ENCODE results near the gene WDSUB1.

The WDSUB1 gene

GRCh38 chr2:159285929-159286708 lies at the start of gene WDSUB1:
Gene WDSUB1 (minus strand): TSS chr2:159286703. CDS start chr2:159283069, 3,634 bp downstream.
- peak; percentile 34 for DNase-seq

DNA sequence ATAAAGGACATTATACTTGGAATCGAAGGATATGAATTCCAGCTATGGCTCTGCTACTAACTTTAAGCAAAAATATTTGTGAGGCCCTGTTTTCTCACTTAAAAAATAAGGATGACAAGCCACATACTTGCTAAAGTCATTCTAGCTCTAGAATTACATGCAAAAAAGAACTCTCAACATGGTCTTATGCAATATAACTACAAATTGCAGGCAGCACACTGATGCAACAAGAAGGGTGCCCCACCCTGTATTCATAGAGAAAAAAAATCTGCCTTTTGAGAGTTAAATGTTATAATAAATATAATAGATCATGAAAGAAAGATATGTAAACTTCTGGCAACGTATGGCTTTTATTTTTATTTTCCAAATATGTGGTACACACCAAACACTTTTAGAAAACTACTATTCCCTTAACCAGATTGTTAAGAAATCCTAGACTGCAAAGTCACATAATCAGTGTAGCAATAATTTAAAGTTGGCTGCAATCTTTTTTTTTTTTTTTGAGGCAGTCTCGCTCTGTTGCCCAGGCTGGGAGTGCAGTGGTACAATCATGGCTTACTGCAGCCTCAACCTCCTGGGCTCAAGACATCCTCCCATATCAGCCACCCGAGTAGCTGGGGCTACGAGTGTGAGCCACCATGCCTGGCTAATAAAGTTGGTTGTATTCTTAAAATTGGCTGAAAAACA lies 40.2 kb upstream of the WDSUB1 start:
- peak; percentile 65 for DNase-seq

DNA sequence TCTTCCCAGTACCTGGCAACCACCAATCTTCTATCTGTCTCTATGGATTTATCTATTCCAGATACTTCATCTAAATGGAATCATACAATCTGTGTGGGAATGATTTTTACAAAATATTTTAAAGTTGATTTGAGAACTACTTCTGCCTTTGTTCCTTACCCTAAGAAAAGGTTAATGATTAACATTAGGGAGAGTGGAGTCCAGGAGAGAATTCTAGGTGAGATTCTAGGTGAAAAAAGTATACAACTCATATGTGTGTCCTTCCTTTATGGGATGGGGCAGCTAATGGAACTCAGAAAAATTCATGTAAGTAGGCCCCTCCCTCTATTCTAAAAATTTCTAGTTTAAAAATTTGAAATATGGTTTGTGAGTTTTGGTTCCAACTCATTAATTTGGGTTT lies 35.9 kb upstream of the WDSUB1 start:
- no peak for DNase-seq

DNA sequence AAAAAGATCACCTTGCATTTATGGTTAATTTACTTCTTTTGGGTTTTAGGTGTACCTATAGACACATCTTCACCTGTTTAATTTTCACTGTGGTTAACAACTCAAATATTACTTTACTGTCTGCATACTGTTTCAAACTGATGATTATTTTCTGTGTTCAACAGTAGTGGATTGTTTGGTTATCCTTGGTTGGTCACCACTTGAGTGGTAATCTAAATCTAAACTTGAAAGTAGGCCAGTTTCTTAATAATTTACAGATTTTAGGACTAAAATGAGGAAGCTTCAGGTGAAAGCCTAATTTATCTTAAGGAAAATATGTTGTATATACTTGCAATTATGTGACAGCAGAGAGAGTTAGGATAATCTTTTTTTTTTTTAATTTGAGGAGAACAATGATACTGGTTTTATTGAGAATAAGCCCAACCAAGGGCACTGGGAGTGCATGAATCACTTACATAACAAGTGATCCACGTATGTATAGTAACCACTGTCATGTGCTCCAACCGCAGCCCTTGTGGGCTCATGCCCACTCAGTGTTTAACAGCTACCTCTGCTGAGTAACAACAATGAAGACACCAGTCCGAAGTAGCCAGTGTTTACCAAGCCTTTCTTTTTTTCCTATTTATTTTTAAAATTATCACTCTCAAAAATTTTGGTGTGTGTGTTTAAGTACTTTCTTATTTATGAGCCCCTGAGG lies 31.0 kb upstream of the WDSUB1 start:
- no peak for DNase-seq

DNA sequence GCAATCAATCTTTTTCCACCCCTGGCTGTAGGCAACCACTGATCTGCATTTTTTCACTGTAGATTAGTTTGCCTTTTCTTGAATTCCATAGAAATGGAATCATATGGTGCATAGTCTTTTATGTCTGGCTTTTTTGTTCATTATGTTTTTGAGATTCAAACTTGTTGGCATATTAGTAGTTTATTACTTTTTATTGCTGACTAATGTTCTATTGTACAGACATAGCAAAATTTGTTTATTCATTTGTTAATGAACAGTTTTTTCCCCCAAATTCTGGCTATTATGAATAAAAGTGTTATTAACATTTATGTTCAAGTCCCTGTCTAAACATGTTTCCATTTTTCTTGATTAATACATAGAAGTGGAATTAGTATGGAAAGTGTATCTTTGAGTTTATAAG lies 21.4 kb upstream of the WDSUB1 start:
- DNase-seq = peak; percentile 7

DNA sequence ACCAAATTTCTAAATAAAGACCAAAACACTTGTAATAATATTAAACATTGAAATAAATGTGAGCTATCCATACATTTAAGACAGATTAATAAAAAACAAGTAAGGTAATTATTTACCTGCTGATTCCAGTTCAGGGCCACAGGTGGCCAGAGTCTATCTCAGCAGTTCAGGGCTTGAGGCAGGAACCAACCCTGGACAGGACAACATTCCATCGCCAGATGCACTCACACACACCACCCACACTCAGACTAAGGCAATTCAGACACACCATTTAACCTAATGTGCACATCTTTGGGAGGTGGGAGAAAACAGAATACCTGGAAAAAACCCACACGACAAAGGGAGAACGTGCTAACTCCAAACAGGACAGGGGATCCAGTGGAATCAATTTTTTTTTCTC lies 14.1 kb upstream of the WDSUB1 start:
- no peak for DNase-seq

DNA sequence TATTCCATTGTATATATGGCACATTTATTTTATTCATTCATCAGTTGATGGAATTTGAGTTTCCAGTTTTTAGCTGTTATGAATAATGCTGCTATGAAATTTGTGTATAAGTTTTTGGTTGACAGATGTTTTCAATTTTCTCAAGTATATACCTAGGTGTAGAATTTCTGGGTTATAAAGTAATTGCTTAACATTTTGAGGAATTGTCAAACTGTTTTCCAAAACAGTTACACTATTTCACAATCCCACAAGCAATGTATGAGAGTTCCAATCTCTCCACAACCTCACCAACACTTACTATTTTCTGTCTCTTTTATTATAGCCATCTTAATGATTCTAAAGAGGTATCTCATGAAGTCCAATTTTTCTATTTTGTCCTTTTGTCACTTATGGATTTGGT lies 12.5 kb upstream of the WDSUB1 start:
- no peak for DNase-seq

GRCh38 chr2:159297042-159297707 lies 10.7 kb upstream of the WDSUB1 start:
- no peak for DNase-seq

- DNase-seq = no peak
Observed at GRCh38 chr2:159292157-159292556, 5.7 kb upstream of the WDSUB1 start.

DNA sequence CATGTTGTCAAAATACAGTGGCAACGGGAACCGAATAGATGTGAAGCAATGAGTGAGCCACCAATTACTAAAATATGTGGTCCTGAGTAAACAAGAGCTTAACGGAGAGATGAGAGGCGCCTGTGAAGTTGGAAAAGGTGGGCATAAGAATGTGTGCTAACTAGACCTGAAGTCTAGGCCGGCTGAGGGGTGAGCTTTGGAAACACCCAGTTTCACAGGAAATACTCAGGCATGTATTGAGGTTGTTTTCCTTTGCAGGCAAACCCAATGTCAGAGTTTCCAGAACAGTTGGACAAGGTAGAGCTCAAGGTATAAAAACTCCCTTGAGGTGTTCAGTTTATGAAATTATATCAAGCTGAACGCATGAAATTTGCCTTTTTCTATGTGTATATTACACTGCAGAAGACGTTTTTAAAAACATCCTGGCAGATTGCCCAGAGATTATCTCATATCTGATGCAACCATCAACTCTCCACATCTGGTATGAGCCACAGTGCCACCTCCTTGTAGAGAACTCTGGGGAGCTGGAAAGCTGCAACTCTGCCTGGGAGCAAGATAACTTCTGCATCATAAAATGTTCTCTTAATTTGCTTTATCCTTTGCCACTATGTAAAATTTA lies 3.9 kb upstream of the WDSUB1 start:
- DNase-seq = peak; percentile 92

- no peak for DNase-seq
Observed at GRCh38 chr2:159287733-159288132, 1.2 kb upstream of the WDSUB1 start.

GRCh38 chr2:159286709-159287441 lies 372 bp upstream of the WDSUB1 start:
- DNase-seq = peak; percentile 95

DNA sequence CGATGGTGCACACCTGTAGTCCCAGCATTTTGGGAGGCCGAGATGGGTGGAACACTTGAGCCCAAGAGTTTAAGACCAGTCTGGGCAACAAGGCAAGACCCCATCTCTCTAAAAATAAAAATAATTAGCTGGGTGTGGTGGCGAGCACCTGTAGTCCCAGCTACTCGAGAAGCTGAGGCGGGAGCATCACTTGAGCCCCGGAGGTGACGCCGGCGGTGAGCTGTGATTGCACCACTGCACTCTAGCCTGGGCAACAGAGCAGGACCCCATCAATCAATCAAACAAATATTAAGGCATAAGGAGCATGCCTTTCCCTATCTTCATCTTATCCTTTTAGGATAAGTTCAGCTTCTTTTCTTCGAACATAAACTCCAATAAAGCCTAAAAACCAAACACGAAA lies 1.1 kb downstream of the WDSUB1 start:
- DNase-seq = no peak

DNA sequence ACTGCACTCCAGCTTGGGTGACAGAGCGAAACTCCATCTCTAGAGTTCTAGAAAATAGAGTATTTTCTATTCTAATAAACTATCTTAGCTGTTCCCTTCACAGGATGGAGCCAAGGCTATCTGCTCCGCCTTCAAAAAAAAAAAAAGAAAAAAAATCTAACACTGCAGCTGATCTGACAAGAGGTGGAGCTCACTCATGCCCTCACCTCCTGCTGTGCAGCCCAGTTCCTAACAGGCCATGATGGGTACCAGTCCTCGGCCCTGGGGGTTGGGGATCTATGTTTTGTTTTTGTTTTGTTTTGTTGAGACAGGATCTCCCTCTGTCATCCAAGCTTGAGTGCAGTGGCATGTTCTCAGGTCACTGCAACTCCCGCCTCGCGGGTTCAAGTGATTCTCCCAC lies 3.0 kb downstream of the WDSUB1 start:
- no peak for DNase-seq

GRCh38 chr2:159281002-159281401 lies 5.5 kb downstream of the WDSUB1 start:
- DNase-seq = no peak

DNA sequence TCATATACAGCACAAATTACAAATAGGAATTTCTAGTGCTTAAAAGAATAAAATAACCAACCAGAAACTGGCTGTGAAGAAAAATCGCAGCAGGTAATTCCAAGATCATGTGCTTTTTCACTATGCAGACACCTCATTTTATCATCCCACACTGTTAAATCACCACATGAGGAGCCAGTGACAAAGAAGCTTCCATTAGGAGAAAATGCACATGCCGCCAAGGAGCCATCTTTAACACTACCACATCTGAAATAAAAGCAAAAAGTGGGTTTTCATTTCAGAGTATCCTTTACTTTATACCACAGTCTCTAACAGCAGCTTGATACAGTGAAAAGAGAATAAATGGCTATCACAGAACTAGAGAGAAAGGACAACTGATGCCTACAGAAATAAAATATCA lies 6.8 kb downstream of the WDSUB1 start:
- DNase-seq = no peak

DNA sequence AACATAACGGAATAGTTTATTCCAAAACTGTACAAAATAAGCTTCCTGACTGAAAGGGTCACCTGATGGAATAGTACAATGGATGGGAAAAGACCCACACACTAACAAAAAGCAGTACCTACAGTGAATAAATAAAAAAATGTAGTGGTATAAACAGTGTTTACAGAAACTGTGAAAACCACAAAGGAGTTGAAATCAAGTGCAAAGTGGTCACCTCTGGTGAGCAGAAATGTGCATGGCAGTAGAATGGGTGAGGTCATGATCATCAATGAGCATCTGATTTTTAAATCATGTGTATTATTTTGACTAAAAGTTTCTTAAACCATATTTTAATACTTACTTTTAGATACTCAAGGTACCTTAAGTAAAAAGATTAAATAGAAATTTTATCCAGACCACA lies 11.4 kb downstream of the WDSUB1 start:
- no peak for DNase-seq

DNA sequence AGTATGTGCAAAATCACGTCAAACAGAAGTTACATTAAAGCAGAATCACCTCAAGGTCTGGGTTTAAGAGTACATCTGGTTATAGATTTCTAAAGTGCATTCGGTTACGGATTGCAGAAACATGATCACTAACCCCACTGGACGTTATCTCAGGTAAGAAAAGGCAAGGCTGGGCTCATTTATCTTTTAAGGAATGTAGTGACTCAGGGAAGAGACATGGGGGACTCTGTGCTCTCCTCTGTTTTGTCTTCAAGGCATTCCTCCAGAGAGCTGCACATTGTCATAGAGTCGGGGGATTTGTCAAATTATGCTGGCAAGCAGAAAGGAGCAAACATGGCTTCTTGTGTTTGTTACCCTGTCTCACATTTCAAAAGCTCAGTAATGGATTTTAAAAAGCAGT lies 14.3 kb downstream of the WDSUB1 start:
- no peak for DNase-seq

GRCh38 chr2:159270744-159271379 lies 15.6 kb downstream of the WDSUB1 start:
- no peak for DNase-seq

GRCh38 chr2:159267921-159268320 lies 18.6 kb downstream of the WDSUB1 start:
- no peak for DNase-seq

DNA sequence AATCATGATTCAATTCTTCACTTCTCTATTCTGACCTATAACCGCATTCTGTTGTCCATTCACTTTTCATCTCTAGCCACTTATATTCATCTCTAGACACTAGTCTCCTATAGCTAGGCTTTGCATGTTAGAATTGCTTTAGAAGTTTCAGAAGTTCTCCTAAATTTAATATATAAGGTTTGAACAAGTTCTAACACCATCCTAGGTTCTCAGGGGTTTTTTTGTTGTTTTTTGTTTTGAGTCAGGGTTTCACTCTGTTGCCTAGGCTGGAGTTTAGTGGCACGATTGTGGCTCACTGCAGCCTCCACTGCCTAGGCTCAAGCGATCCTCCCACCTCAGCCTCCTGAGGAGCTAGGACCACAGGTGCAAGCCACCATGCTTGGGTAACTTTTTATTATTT lies 19.9 kb downstream of the WDSUB1 start:
- no peak for DNase-seq

- peak; percentile 26 for DNase-seq
Observed at GRCh38 chr2:159265171-159265576, 21.3 kb downstream of the WDSUB1 start.

Data from fibroblast of upper back skin (primary cell).